ENCODE data around the gene NOP9. TPM values are rescaled to one million over a fixed set of nuclear protein-coding genes. Genes with fewer than 3 reads are reported as not detected.

Gene NOP9
- total RNA-seq, 1 donor from 2014 or later = 23.5 TPM

DNA sequence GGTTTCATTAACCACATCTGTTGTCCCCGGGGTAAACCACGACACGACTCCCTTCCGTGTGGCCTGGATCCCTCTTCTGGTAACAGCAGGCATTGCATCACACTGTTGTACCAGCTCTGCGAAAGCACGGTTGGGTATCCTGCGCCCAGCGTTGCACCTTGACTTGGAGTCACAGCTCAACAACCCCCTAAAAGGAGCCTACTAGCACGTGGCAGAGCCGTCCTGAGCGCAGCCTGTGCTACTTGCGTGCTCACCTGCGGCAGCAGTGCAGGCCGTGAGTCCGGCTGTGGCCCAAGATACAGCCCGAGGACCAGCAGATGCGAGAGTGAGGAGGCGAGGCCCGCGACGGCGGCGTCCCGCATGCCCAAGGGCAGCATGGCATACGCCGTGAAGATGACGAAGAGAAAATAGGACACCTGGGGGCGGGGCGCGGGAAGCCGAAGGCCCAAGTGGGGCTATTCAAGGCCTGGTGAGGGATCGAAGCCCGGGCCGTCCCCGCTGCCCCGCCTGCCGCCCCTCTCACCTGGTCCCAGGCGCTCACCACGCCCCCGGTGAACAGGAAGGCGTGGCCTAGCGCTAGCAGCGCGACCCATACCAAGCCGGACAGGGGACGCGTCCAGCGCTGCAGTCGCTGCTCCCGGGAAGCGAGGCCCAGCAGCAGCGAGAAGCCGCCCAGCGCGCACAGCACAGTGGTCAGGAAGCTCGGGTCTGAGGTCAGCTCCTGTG, 32.8 kb downstream of the NOP9 start:
- H3K27me3 Mint-ChIP-seq (ENCODE audit: low read depth, unreplicated experiment) = peaks cover 71% of the 10 kb centered on the region
- H3K4me2 ChIP-seq (ENCODE audit: low read length) = peak overlapping the region; percentile 77
- FAIRE-seq = no peak

GRCh38 chr14:24334431-24335291, 35.0 kb downstream of the NOP9 start, which contains the start of gene ADCY4:
ADCY4 (minus strand) TSS chr14:24335071; CDS start chr14:24334652, 419 bp downstream.
- Mint-ChIP-seq H3K4me1 (ENCODE audit: low read depth, unreplicated experiment) (no peaks in the 10 kb centered on the region), H3K27me3 (ENCODE audit: low read depth, unreplicated experiment) (peaks cover 77% of the 10 kb centered on the region), H3K27ac (ENCODE audit: unreplicated experiment) (no peak within 1 kb of the TSS), H3K36me3 (ENCODE audit: low read depth, unreplicated experiment) (peaks cover 2% of the 10 kb centered on the region), H3K9me3 (ENCODE audit: unreplicated experiment) (peaks cover 7% of the 10 kb centered on the region), H3K4me3 (ENCODE audit: unreplicated experiment) (peak within 1 kb of the TSS; percentile 34)
- Histone ChIP-seq H3K79me2 (ENCODE audit: insufficient read depth, low read length) (no peaks in the 10 kb centered on the region), H3K4me3 (ENCODE audit: insufficient read depth, low read depth, low read length) (peak within 1 kb of the TSS; percentile 20), H3K36me3 (ENCODE audit: insufficient read depth, low read length) (no peaks in the 10 kb centered on the region), H3K9me3 (ENCODE audit: insufficient read depth, low read depth, low read length) (no peaks in the 10 kb centered on the region), H4K20me1 (ENCODE audit: insufficient read depth, low read length) (no peaks in the 10 kb centered on the region), H3K9ac (ENCODE audit: low read length) (no peak within 1 kb of the TSS), H3K4me1 (ENCODE audit: insufficient read depth, low read length) (peaks cover 16% of the 10 kb centered on the region), H3K27ac (ENCODE audit: low read depth, low read length) (no peak within 1 kb of the TSS), H3K4me2 (ENCODE audit: low read length) (peak within 1 kb of the TSS; percentile 72), H2AFZ (ENCODE audit: low read depth, low read length) (peak within 1 kb of the TSS; percentile 49), H3K27me3 (ENCODE audit: insufficient read depth, low read length) (peaks cover 56% of the 10 kb centered on the region)
- no peak for DNase-seq (ENCODE audit: low read depth)
- TF ChIP-seq EZH2 (IDR thresholded peaks at IDR 0.05; ENCODE audit: insufficient read depth, low read length) (peak; percentile 70), CTCF (IDR thresholded peaks at IDR 0.05; ENCODE audit: insufficient read depth, low read depth, low read length) (no peak)
- no peak for FAIRE-seq

More for the DNA sequence above, 32.8 kb downstream of the NOP9 start:
- no peak overlapping the region for H3K9ac ChIP-seq (ENCODE audit: low read length)
- H3K4me1 ChIP-seq (ENCODE audit: insufficient read depth, low read length) = peaks cover 16% of the 10 kb centered on the region
- no peak overlapping the region for H3K27ac ChIP-seq (ENCODE audit: low read depth, low read length)
- no peaks in the 10 kb centered on the region for H3K36me3 ChIP-seq (ENCODE audit: insufficient read depth, low read length)
- H3K9me3 Mint-ChIP-seq (ENCODE audit: unreplicated experiment) = peaks cover 7% of the 10 kb centered on the region
- no peak for TF ChIP-seq EZH2 (IDR thresholded peaks at IDR 0.05; ENCODE audit: insufficient read depth, low read length)
- TF ChIP-seq CTCF (IDR thresholded peaks at IDR 0.05; ENCODE audit: insufficient read depth, low read depth, low read length) = peak; percentile 75
- H3K36me3 Mint-ChIP-seq (ENCODE audit: low read depth, unreplicated experiment) = no peaks in the 10 kb centered on the region
- peaks cover 43% of the 10 kb centered on the region for H3K27me3 ChIP-seq (ENCODE audit: insufficient read depth, low read length)
- H3K27ac Mint-ChIP-seq (ENCODE audit: unreplicated experiment) = peak overlapping the region; percentile 9
- H3K79me2 ChIP-seq (ENCODE audit: insufficient read depth, low read length) = no peaks in the 10 kb centered on the region
- no peaks in the 10 kb centered on the region for H3K9me3 ChIP-seq (ENCODE audit: insufficient read depth, low read depth, low read length)
- H3K4me3 ChIP-seq (ENCODE audit: insufficient read depth, low read depth, low read length) = peak overlapping the region; percentile 8
- peak; percentile 25 for DNase-seq (ENCODE audit: low read depth)
- no peaks in the 10 kb centered on the region for H3K4me1 Mint-ChIP-seq (ENCODE audit: low read depth, unreplicated experiment)
- H2AFZ ChIP-seq (ENCODE audit: low read depth, low read length) = peak overlapping the region; percentile 61
- H4K20me1 ChIP-seq (ENCODE audit: insufficient read depth, low read length) = no peaks in the 10 kb centered on the region
- peak overlapping the region; percentile 74 for H3K4me3 Mint-ChIP-seq (ENCODE audit: unreplicated experiment)

All from astrocyte (in vitro differentiated cells and primary cell).